Glutamatergic neuron (in vitro differentiated cells): ENCODE measurements around the gene ARHGEF2. TPM values are rescaled to one million over a fixed set of nuclear protein-coding genes. Genes with fewer than 3 reads are reported as not detected.

Source experiments
- DNase-seq: peaks from one replicate; pipeline ENCODE4 v3.0.0; 2022
- H3K27ac Mint-ChIP-seq: one replicate; pipeline ENCODE4 v1.8.0; 2020; ENCODE audit warnings: mild to moderate bottlenecking, mixed read lengths, inconsistent platforms; ENCODE audit not compliant: unreplicated experiment
- H3K27me3 Mint-ChIP-seq: one replicate; pipeline ENCODE4 v1.8.0; 2020; ENCODE audit warnings: mild to moderate bottlenecking, moderate library complexity, mixed read lengths, inconsistent platforms; ENCODE audit not compliant: unreplicated experiment
- H3K36me3 Mint-ChIP-seq: one replicate; pipeline ENCODE4 v1.8.0; 2020; ENCODE audit warnings: mild to moderate bottlenecking, mixed read lengths, inconsistent platforms; ENCODE audit not compliant: unreplicated experiment
- H3K4me1 Mint-ChIP-seq: one replicate; pipeline ENCODE4 v1.8.0; 2020; ENCODE audit warnings: mild to moderate bottlenecking, low read depth, mixed read lengths, inconsistent platforms; ENCODE audit not compliant: unreplicated experiment
- H3K4me3 Mint-ChIP-seq: one replicate; pipeline ENCODE4 v1.8.0; 2020; ENCODE audit warnings: mild to moderate bottlenecking, mixed read lengths, inconsistent platforms; ENCODE audit not compliant: unreplicated experiment
- H3K9me3 Mint-ChIP-seq: one replicate; pipeline ENCODE4 v1.8.0; 2020; ENCODE audit warnings: mild to moderate bottlenecking, moderate library complexity, mixed read lengths, inconsistent platforms; ENCODE audit not compliant: unreplicated experiment
- CTCF ChIP-seq: fragments of 200-600 bp; sonication (generic); IDR thresholded peaks from one replicate; pipeline ENCODE4 v1.5.0; 2021; ENCODE audit not compliant: partially characterized antibody, unreplicated experiment
- total RNA-seq: library from RNA; stranded (reverse); fragmentation: NEBNext Ultra II Directional; extraction: Animal tissue kit (Norgen Biotek cat#: 25700); gene quantifications from one replicate; pipeline ENCODE4 v1.2.1, GENCODE V29; 2021; ENCODE audit not compliant: unreplicated experiment

The ARHGEF2 gene
- total RNA-seq, 1 donor from 2014 or later, result 222 TPM

GRCh38 chr1:155911156-155912055 lies 66.9 kb downstream of the ARHGEF2 start, which contains the start of gene RIT1:
Gene RIT1, minus strand, starts transcription at chr1:155911349. Its CDS starts 588 bp downstream, at chr1:155910761.
- Mint-ChIP-seq H3K4me3 (peak within 1 kb of the TSS; percentile 92), H3K9me3 (peaks cover 3% of the 10 kb centered on the region), H3K36me3 (no peaks in the 10 kb centered on the region), H3K4me1 (peaks cover 3% of the 10 kb centered on the region), H3K27ac (peak within 1 kb of the TSS; percentile 90), H3K27me3 (no peaks in the 10 kb centered on the region)
- DNase-seq, result peak; percentile 91
- TF ChIP-seq CTCF, result no peak

- DNase-seq, result peak; percentile 24
- H3K4me1 Mint-ChIP-seq, result peaks cover 3% of the 10 kb centered on the region
- peak overlapping the region; percentile 90 for H3K27ac Mint-ChIP-seq
- peak overlapping the region; percentile 92 for H3K4me3 Mint-ChIP-seq
- peaks cover 3% of the 10 kb centered on the region for H3K9me3 Mint-ChIP-seq
- H3K27me3 Mint-ChIP-seq, result no peaks in the 10 kb centered on the region
- no peaks in the 10 kb centered on the region for H3K36me3 Mint-ChIP-seq
- TF ChIP-seq CTCF, result no peak
These were observed 67.7 kb downstream of the ARHGEF2 start for GRCh38 chr1:155910621-155911121.

GRCh38 chr1:155909894-155910293 lies 68.5 kb downstream of the ARHGEF2 start:
- peak overlapping the region; percentile 92 for H3K4me3 Mint-ChIP-seq
- H3K9me3 Mint-ChIP-seq, result peaks cover 3% of the 10 kb centered on the region
- no peaks in the 10 kb centered on the region for H3K36me3 Mint-ChIP-seq
- no peak for TF ChIP-seq CTCF
- H3K27ac Mint-ChIP-seq, result peak overlapping the region; percentile 72
- no peak for DNase-seq
- H3K27me3 Mint-ChIP-seq, result no peaks in the 10 kb centered on the region
- peaks cover 3% of the 10 kb centered on the region for H3K4me1 Mint-ChIP-seq

- no peak for DNase-seq
- H3K36me3 Mint-ChIP-seq, result no peaks in the 10 kb centered on the region
- H3K4me3 Mint-ChIP-seq, result no peak overlapping the region
- no peak for TF ChIP-seq CTCF
- no peaks in the 10 kb centered on the region for H3K27me3 Mint-ChIP-seq
- no peaks in the 10 kb centered on the region for H3K9me3 Mint-ChIP-seq
- H3K27ac Mint-ChIP-seq, result no peak overlapping the region
- H3K4me1 Mint-ChIP-seq, result no peaks in the 10 kb centered on the region
These were observed 74.1 kb downstream of the ARHGEF2 start for GRCh38 chr1:155904261-155904660.

- H3K4me1 Mint-ChIP-seq, result no peaks in the 10 kb centered on the region
- no peaks in the 10 kb centered on the region for H3K9me3 Mint-ChIP-seq
- H3K27me3 Mint-ChIP-seq, result no peaks in the 10 kb centered on the region
- H3K27ac Mint-ChIP-seq, result no peak overlapping the region
- no peak for TF ChIP-seq CTCF
- no peak overlapping the region for H3K4me3 Mint-ChIP-seq
- no peak for DNase-seq
- no peaks in the 10 kb centered on the region for H3K36me3 Mint-ChIP-seq
These were observed 78.2 kb downstream of the ARHGEF2 start for GRCh38 chr1:155900161-155900560.
